LNCAP (cell line): ENCODE measurements around the gene SIRT3.

Experiments used
- CTCF ChIP-seq: fragments of 450-650 bp; IDR thresholded peaks from 2 replicates; pipeline ENCODE4 v1.5.1; 2017; ENCODE audit warnings: mild to moderate bottlenecking

Gene SIRT3

GRCh38 chr11:212150-213100 lies 23.7 kb downstream of the SIRT3 start:
- no peak for TF ChIP-seq CTCF

- no peak for TF ChIP-seq CTCF
These were observed 24.4 kb downstream of the SIRT3 start for GRCh38 chr11:211741-212140.

GRCh38 chr11:211295-211694 lies 24.8 kb downstream of the SIRT3 start:
- no peak for TF ChIP-seq CTCF

GRCh38 chr11:210803-211180 lies 25.4 kb downstream of the SIRT3 start:
- no peak for TF ChIP-seq CTCF

- no peak for TF ChIP-seq CTCF
These were observed 25.9 kb downstream of the SIRT3 start for GRCh38 chr11:210122-210802.

GRCh38 chr11:209275-210121 lies 26.6 kb downstream of the SIRT3 start:
- TF ChIP-seq CTCF: no peak

- no peak for TF ChIP-seq CTCF
These were observed 27.3 kb downstream of the SIRT3 start for GRCh38 chr11:208917-209260.
